ENCODE data around the gene MAEA.

MAEA gene

GRCh38 chr4:1353186-1354055 is 63.7 kb downstream of the MAEA start:
- DNase-seq (ENCODE audit: low read depth, low spot score): no peak

- DNase-seq (ENCODE audit: low read depth, low spot score): no peak
Observed at GRCh38 chr4:1354136-1354982, 64.7 kb downstream of the MAEA start.

GRCh38 chr4:1354983-1355275 is 65.2 kb downstream of the MAEA start:
- DNase-seq (ENCODE audit: low read depth, low spot score): no peak

GRCh38 chr4:1355378-1355777 is 65.7 kb downstream of the MAEA start:
- DNase-seq (ENCODE audit: low read depth, low spot score): no peak

- DNase-seq (ENCODE audit: low read depth, low spot score): no peak
Observed at GRCh38 chr4:1356181-1356998, 66.7 kb downstream of the MAEA start.

- DNase-seq (ENCODE audit: low read depth, low spot score): no peak
Observed at GRCh38 chr4:1357356-1358248, 67.9 kb downstream of the MAEA start.

- no peak for DNase-seq (ENCODE audit: low read depth, low spot score)
Observed at GRCh38 chr4:1358421-1359143, 68.9 kb downstream of the MAEA start.

GRCh38 chr4:1359144-1359501 is 69.4 kb downstream of the MAEA start:
- DNase-seq (ENCODE audit: low read depth, low spot score): no peak

GRCh38 chr4:1359976-1360375 is 70.3 kb downstream of the MAEA start:
- DNase-seq (ENCODE audit: low read depth, low spot score): no peak

GRCh38 chr4:1360423-1361283 is 71.0 kb downstream of the MAEA start:
- DNase-seq (ENCODE audit: low read depth, low spot score): no peak

GRCh38 chr4:1361431-1361830 is 71.7 kb downstream of the MAEA start:
- no peak for DNase-seq (ENCODE audit: low read depth, low spot score)

- no peak for DNase-seq (ENCODE audit: low read depth, low spot score)
Observed at GRCh38 chr4:1362046-1362445, 72.4 kb downstream of the MAEA start.

GRCh38 chr4:1362521-1362920 is 72.8 kb downstream of the MAEA start:
- no peak for DNase-seq (ENCODE audit: low read depth, low spot score)

- DNase-seq (ENCODE audit: low read depth, low spot score): no peak
Observed at GRCh38 chr4:1363513-1363912, 73.8 kb downstream of the MAEA start.

GRCh38 chr4:1364217-1364616 is 74.5 kb downstream of the MAEA start:
- no peak for DNase-seq (ENCODE audit: low read depth, low spot score)

GRCh38 chr4:1364748-1365147 is 75.1 kb downstream of the MAEA start:
- no peak for DNase-seq (ENCODE audit: low read depth, low spot score)

- no peak for DNase-seq (ENCODE audit: low read depth, low spot score)
Observed at GRCh38 chr4:1365271-1366178, 75.8 kb downstream of the MAEA start.
